GM19452 (cell line): ENCODE measurements around the gene GPR107.

Source experiments
- ATAC-seq: cut with Tn5 transposase; IDR thresholded peaks from one replicate; pipeline ENCODE4 v1.9.1; 2021; ENCODE audit not compliant: unreplicated experiment

The GPR107 gene

DNA sequence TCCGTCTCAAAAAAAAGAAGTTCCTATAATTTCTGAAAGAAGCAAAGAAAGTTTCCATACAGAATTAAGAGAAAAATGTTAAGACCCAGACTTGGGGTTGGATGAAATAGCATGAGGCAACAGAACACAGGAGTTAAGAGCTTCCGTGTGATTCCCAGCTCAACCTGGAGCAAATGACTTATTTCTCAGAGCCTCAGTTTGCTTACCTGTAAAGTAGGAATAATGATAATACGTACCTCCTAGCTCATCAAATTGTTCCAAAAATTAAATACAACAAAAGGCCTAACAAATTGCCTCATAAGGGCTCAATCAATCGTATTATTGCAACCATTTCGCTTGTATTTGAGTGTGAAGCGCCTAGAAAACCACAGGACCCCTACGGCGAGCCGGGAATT, 600 bp upstream of the GPR107 start:
- no peak for ATAC-seq

DNA sequence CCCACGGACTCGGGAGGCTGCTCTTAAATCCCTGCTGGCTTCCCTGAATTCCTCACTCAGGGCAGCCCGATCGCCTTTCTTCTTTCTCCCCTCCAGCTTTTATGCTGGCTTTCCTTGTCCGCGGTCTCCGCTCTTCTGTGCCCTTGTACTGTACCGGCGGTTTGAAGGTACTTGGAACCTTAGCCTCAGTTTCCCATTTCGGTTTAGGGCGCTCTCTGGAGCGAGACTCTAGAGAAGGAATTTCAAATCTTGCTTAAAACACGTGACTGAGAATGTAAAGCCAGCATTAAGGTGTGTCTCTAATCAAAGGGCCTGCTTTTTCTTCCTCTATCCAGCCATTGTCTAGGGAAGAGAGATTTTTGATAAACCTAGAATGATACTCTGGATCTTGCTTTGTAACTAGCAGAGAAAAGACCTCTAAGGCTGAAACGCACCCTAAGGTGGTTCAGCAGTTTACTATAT, 650 bp downstream of the GPR107 start:
- ATAC-seq = no peak

DNA sequence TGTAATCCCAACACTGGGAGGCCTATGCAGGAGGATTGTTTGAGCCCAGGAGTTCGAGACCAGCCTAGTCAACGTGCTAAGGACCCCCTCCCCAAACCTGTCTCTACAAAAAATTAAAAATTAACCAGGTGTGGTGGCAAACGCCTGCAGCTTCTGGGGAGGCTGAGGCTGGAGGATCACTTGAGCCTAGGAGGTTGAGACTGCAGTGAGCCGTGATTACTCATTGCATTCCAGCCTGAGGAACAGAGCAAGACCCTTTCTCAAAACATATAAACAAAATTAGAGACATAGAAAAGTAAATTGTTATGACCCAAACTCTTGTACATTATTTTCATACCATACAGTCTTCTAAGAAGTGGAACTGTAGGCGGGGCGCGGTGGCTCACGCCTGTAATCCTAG, 1.1 kb downstream of the GPR107 start:
- ATAC-seq = no peak

DNA sequence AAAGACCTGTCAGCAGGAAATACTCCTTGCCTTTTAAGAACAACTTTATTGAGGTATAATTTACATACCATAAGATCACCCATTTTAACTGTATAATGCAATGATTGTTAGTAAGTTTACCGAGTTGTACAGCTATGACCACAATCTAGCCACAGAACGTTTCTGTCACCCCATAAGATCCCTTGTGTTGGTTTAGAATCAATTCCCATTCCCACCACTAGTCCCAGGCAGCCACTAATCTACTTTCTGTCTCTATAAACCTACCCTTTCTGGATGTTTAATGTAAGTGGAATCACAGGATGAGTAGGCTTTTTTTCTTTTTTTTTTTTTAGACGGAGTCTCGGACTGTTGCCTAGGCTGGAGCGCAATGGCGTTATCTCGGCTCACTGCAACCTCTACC, 4.4 kb downstream of the GPR107 start:
- no peak for ATAC-seq

DNA sequence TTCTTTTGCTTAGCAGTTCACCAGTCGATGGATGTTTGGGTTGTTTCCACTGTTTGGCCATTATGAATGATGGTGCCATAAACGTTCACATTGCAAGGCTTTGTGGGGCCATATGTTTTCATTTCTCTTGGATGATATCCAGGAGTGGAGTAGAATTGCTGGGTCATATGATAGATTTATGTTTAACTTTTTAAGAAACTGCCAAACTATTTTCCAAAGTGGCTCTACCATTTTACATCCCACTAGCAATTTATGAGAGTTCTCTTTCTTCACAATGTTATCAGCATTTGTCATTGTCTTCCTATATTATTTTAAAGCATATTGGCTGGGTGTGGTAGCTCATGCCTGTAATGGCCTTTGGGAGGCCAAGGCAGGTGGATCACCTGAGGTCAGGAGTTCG, 5.2 kb downstream of the GPR107 start:
- ATAC-seq = no peak

DNA sequence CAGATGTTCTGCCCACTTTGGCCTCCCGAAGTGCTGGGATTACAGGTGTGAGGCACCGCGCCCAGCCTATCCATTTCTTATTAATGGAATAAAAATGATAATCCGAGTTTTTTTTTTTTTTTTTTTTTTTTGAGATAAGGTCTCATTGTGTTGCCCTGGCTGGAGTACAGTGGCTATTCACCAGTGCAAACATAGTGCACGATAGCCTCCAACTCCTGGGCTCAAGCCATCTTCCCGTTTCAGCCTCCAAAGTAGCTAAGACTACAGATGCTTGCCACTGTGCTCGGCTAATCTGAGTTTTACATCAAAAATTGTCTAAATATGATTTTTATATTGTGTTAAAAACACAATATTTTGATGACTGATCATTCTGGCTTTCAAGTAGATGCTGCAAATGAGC, 6.6 kb downstream of the GPR107 start:
- ATAC-seq = no peak

DNA sequence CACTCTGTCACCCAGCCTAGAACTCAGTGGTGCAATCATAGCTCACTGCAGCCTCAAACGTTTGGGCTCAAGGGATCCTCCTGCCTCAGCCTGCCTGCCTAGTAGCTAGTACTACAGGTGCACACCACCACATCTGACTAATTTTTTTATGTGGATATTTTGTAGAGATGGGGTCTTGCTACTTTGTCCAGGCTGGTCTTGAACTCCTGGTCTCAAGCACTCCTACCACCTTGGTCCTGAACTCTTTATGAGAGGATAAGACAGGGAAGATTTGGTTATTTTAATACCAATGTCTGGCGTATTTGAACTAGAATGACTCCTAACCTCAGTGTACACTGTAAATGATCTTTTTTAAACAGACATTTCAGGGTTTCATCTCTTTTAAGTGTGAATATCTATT, 9.0 kb downstream of the GPR107 start:
- ATAC-seq = no peak

DNA sequence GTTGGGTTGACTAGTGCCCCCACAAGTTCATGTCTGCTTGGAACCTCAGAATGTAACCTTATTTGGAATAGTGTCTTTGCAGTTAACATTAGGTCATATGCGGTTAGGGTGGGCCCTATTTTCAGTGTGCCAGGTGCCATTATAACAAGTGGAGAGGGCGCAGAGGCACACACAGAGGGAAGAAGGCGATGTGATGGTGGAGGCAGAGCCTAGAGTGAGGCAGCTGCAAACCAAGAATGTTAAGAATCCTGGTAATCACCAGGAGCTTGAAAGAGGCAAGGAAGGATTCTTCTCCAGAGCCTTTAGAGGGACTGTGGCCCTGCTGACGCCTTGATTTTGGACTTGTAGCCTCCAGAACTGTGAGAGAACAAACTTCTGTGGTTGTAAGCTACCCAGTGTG, 10.9 kb downstream of the GPR107 start:
- no peak for ATAC-seq

DNA sequence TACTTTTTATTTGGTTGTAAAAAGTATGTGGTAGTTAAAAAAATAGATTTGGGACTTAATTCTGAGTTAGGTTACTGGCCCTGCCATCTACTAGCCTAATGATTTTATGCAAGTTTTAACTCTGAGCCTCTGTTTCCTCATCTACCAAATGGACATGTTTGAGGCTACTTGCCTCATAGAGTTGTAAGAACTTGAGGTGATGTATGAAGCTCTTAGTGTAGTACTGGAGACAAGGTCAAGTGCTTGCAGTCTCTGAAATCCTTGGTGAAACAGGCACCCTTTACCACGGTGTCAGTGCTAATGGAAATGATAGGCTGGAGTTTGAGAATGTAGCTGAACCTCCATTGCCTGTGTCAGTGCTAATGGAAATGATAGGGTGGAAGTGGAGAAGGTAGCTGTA, 15.3 kb downstream of the GPR107 start:
- ATAC-seq = no peak

DNA sequence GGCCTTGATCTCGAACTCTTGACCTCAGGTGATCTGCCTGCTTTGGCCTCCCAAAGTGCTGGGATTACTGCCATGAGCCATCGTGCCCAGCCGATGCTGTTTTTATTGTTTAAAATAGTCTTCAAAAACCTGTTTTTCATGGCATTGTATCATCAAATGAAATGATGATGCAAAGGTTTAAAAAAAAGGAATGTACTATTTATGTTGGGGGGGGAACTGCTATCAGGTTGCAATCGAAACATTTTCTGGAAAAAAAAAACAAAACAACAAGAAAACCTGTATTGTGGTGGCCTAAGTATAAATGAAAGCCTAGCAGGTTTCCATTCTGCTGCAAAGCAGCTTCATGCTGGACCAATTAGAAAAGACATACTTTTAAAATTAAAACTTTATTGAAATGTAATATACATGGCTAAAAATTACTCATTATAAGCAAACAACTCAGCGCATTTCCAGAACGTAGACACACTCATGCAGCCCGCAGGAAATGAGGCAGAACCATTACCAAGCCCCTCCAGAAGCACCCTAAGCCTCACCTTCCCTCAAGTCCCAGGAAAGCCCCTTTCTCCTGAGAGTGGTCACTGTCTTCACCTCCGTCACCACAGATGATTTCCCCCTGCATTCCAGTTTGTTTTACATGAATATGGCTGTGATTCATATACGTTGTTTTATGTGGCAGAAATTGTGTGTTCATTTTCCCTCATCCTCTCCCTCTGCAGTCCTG, 19.0 kb downstream of the GPR107 start:
- ATAC-seq = no peak

DNA sequence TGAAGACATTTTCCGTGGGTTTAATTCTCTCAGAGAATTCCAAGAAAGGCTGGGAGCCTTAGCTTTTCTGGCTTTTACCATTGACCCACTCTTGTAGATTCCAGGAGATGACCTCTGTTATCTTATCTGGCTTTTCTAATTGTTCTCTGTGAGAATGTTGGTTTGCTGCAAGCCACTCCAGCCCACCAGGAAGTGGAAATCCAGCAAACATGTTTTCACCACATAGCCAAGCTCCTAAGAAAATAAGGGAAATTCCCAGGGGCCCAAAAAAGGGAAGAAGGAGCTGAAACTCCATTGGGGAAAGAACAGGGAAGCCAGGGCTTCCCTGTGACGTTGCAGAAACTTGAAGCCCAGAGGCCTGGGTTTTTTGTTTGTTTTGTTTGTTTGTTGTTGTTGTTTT, 19.7 kb downstream of the GPR107 start:
- ATAC-seq = no peak

DNA sequence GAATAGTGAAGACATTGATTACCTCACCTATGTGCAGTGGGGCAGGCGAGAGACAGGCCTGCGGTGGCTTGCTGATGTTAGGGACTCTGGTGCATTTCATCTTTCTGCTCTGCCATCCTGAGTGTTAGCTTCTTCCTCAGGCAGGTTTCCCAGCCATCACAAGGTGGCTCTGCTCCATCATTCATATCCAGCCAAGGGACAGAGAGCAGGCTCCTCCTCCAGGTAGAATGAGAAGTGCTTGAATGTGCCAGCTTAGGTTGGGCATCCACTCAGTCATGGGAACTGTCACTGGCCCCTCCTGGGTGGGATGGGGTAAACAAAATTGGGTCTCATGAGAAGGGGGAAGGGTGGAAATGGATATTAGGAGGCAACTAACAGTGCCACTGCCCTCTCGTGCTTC, 24.8 kb downstream of the GPR107 start:
- ATAC-seq = no peak

DNA sequence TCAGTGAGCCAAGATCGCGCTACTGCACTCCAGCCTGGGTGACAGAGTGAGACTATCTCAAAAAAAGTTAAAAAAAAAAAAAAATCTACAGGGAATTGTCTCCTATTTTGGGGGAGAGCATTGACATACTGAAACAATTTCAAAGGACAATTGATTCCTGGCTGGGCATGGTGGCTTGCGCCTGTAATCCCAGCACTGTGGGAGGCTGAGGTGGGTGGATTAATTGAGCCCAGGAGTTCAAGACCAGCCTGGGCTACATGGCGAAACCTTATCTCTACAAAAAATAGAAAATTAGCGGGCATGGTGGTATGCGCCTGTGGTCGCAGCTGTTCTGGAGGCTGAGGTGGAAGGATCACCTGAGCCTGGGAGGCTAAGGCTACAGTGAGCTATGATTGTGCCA, 30.6 kb downstream of the GPR107 start:
- ATAC-seq = no peak

DNA sequence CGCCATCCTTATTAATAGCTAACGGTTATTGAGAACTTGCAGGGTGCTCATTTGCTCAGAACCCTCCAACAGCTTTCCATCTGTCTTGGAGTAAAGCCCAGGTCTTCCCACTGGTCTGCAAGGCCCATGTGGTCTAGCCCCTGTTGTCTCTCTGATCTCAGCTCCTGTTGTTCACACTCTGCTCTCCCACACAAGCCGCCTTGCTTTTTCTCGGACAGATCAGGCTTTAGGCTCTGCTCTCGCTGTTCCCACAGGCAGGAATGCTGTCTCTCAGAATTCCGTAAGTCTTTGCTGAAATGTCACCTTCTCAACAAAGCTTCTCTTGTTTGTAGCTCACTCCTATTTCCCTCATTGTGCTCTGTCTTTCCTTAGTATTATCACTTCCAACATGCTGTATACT, 34.3 kb downstream of the GPR107 start:
- ATAC-seq = no peak

DNA sequence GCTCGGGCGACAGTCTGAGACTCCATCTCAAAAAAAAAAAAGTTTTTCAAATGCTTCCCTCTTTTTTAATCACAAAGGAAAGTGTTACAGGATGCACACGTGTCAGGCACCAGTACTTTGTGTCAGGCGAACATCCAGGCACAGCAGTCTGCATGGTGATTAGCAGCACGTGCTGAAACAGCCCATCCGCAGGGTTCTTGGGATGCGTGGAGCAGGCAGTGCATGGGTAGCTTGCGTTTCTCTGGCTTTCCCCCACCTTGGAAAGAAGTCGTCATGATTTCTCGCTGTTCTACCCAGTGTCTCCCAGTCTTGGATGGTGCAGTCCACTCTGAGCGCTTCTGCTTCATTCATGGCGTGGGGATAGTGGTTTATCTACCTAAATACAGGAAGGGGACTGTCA, 35.4 kb downstream of the GPR107 start:
- no peak for ATAC-seq

DNA sequence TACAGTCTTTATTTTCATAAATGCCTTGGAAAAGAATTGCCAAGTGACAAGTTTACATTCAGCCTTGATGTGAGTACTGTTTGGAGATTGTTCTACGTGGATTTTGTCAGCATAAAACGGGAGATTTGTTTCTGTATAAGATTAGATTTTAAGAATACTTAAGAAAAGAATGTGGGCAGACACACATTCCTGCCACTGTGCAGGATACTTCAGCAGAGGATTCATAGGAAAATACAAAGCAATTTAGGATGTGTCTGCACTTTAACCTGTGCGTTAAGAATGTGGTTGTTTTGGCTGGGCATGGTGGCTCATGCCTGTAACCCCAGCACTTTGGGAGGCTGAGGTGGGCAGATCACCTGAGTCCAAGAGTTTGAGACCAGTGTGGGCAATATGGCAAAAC, 37.2 kb downstream of the GPR107 start:
- no peak for ATAC-seq

DNA sequence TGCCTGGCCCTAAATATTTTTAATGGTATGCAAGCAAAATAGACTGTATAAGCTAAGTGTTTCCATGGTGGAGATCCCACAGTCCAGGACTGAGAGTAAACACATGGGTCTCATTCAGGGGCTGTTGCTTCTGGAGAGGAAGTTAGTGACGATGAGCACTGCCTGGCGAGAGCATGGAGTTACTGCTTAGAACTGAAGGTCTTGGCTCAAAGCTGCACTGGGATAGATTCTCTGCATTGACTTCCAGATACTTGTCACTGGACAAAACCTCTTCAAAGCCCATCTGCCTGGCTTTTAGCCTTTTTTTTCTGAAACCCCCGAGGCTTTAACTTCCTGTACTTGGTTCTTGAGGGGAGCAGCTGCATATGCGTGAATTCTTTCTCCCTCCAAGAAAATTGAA, 39.2 kb downstream of the GPR107 start:
- no peak for ATAC-seq

DNA sequence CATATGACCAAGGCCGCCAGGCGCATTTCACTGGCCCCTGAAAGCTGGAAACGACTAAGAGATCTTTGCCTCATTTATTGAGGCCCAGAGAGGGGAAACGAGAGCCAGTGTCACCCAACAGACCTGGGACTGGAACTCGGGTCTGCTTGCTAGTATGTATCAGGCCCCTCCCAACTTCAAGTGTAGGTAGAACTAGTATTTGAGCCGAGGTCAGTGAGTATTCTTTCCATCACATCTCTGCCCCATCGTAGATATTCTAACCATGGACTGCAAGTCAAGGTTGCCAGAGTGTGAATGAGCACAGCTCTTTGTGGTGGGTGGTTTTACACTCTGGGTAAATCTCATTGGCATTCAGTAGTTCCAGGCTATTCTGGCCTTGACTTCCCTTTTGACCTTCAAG, 42.2 kb downstream of the GPR107 start:
- ATAC-seq = no peak

DNA sequence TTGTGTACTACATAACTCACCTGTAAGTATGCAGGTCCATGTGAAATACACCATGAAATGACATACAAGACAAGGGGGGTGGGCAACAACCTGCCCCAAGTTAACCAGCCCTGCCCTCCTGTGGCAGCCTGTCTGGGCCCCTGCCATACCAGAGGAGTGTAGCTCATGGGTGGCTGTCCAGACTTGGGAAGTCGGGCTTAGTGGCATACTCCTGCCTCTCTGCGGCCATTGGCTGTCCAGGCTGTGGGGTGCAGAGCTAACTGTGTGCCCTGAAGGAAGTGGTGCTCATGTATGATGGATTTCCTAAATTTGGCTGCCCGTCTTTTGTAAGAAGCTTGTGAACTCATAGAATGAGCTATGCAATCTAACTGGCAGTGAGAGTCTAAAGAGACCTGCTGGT, 47.0 kb downstream of the GPR107 start:
- no peak for ATAC-seq

DNA sequence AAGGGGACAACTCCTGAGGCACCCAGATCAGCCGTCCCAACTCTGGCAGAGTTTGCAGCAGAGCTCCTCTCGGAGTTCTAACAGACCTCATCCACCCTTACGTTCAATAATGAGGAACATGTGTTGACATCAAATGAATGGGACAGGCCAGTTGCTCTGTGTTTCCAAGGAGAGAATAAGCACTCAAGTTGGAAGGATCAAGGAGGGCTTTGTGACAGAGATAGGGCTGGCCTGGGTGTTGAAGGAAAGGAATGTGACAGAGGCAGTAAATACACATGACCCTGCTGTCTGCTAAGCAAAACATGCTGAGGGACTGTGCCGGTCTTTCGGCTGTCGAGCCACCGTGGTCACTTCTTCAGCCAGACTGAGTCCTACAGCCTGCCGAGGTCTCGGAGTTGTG, 48.2 kb downstream of the GPR107 start:
- ATAC-seq = no peak

DNA sequence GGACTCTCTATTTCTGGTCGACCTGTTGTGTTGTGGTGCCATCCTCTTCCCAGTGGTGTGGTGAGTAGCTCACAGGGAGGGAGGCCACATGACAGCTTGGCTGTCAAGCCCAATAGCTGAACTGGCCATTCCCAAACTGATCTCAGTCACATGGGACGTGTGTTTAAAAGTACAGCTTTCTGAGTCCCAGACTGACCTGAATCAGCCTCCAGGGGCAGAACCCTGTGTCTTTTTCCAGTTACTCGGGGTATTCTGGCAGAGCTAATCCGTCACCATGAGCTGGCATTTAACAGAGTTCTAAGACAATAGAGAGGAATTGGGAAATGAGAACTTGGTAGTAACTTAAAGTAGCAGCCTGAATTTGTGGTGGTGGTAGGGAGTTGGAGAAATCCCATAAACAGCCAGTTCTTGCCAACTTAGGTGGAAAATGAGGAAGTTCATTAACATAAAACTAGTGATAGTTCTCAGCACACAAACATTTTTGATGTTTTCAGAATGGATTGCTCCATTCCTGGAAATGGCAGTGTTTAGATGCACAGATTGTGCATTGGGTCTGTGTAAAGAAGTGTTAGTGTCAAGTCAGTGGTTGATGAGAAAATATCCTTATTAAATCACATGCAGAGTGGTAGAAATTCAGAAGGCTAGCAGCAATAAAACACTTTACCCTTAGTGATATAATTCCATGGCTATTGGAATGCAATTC, 50.9 kb downstream of the GPR107 start:
- no peak for ATAC-seq

DNA sequence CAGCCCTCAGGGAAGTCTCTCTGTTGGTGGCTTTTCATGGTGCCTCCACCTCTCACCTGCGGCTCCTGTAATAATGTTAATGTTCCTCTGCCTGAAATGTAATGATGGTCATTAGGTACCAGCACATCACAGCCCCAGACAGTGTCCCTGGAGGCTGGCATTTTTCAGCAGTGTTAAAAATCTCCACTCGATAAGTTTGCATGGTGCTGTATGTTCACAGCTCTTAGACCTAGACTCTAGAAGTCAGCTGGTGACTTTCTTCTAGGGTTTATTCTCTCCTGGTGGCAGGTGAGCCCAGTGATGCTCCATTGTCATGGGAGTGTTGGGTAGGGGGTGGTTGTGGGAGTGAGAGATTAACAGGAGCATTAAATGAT, 53.1 kb downstream of the GPR107 start:
- ATAC-seq = no peak
